ENCODE results near the gene TMEM273.
A peak's percentile ranks its signal among the peaks of the same experiment; 100 is the strongest.

The TMEM273 gene

DNA sequence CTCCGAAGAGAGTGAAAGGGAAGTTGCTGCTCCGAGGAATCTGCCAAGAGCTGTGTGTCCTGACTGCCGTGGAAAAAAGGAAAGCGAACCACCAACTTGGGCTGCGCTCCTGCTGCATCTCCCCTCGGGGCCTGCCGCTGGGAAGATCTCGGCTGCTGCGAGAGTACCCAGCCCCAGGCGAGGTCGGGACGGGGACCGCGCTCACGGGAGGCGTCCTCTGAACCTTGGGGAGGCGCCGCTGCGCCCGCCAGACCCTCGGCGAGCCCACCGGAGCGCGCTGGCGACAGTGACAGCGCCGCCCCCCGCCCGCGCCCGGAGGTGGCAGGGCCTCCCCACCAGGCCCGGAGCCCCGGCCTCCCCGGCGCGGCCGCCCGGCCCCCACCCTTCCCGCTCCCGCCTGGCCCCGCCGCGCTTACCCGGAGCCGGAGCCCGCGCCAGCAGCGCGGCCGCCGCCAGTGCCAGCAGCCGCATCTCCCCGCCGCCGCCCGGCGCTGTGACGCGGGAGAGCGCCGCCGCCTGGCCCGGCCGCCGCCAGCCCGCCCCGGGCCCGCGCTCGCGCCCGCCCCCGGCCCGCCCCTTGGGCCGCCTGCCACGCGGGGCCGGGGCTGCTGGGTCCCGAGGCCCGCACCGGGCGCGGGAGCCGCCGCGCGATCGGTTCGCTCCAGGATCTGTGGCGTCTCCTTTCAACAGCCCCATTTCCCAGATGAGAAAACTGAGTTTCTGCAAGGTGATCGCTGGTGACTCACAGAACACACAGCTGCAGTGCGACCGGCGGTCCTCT, 73.0 kb downstream of the TMEM273 start, which contains the start of gene VSTM4:
Gene VSTM4, minus strand, starts transcription at position 508 of the 781 bp plus-strand sequence. Its CDS starts 37 bp downstream, at position 471.
- DNase-seq (ENCODE audit: low read depth), result no peak

DNA sequence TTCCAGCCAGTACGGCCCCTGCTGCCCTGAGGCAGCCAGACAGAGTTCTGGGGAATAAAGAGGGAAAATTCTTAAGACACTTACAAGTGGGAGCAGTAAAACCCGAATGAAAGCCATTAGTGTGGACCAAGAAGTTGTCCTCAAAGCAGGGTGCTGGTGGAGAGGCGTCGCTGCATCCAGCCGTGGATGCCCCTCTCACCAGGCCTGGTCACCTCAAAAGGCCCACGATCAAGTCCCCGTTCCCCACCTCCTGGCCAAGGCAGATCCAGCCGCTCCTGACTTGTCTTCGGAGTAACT, 73.5 kb downstream of the TMEM273 start:
- DNase-seq (ENCODE audit: low read depth), result no peak

DNA sequence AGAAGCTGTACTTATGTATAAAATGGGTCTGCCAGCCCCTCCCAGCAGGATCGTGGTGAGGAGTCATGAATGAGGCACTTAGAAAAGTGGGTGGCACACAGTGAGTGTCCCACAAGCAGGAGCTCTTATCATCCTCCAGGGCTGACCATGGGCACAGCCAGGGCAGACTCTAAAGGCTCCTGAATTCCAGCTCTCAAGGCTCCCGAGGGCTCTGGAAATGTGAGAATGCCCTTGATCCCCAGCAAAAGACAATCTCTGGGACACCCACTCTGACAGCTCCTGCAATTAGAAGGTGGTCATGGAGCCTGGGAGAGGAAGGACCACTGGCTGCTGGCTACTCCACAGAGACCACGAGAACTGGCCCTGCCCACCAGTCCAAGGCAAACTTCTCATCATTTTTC, 74.5 kb downstream of the TMEM273 start:
- no peak for DNase-seq (ENCODE audit: low read depth)

DNA sequence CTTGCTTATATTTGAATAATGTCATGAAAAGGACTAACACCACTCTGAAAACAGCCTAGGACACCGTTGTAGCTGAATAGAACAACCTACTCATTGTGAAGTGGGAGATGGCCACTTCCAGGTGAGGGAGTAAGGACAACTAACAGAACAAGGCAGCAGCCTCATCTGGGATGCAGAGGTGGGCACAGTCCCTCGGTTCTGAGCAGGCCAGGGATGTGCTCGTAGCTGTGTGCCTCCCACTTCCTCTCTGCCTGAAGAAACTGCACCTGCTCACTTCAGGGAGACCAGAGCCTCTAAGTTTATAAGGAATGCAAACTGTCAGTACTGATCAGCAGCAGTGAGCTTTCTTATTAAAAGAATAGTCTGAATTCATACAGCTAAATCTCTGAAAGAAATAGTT, 75.3 kb downstream of the TMEM273 start:
- DNase-seq (ENCODE audit: low read depth), result no peak

DNA sequence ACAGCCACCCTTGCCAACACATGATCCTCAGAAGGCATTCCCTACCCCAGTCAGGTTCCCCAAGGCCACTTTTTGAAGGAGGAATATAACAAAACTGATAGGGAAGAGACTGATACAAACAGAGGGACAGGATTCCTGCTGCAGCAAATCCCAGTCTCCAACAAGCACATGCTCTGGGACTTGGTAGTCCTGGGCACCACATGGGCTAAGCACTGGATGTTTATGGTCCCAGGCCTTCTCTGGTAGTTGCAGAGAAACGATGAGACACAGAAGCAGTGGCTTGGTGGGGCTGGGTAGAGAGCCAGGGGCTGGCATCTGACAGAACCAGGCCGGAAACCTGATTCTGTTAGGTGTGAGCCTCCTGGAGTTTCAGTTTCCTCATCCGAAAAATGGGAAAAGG, 76.1 kb downstream of the TMEM273 start:
- no peak for DNase-seq (ENCODE audit: low read depth)

DNA sequence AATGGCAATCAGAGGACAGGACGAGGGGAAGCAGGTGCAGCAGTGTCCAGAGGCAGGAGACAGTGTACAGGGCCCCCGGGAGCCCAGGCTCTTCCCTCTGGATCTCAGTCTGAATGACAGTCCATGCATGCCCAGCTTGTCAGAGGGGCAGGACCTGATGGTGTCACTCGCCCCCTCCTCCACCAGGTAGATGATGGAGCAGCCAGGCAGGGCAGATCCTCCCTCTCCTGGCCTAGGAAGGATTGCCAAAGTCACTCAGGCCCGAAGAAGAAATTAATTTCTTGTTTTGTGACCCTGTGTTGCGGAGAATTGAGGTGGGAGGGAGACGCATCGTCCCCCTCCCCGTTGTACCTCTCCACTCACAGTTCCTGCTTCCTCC, 76.9 kb downstream of the TMEM273 start:
- DNase-seq (ENCODE audit: low read depth), result no peak

DNA sequence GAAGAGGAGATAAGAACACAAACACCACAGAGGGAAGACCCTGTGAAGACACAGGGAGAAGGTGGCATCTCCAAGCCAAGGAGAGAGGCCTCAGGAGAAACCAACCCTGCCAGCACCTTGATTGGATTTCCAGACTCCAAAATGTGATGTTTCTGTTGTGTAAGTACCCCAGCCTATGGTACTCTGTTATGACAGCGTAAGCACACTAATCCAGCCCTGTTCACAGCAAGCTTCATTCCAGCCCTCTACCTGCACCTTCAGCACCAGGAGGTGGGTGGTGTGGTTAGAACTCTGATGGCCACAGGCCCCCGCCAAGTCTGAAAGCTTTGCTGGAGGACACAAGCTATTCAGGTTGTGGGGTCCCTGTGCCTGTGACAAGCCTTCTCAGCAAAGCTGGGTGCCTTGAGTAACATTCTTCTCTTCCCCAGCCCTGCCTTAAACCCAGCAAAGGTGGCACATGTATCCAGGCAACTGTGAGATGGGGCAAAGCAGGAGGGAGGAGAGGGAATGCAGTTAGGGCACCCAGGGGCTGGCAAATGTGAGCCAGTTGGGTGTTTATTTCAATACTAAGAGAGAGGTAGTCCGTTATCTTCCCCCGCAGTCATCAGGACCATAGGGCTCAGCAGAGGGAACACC, 77.4 kb downstream of the TMEM273 start:
- DNase-seq (ENCODE audit: low read depth), result no peak

DNA sequence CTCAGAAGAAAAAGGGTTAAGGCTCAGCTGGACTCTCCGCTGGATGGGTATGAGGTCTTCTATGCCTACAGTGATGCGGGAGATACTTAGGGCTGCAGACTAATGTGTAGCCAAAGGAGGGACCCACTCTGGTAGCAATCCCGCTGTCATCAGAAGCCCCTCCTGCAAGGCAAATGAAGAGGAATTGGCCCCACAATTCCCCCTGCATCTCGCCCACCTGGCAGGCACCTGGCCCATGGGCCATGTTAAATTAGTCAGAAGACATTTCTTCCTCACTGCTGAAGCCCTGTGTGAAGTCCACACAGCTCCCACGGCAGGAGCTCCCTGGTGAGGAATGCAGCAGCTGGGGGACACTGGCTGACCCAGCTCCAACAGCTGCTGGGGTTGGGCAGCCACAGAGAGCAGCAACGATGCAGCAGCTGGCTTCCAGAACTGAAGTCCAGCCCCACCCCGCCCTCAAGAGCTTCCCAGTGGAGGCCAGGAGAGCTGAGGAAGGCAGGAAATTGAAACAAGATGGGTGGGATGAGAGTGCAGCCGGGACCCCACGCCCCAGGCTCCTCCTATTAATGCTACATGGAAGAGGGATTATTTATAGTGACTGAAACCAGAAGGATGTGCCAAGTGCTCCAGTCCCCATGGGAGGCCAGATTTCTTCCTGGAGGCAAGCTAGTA, 78.4 kb downstream of the TMEM273 start:
- peak; percentile 41 for DNase-seq (ENCODE audit: low read depth)

DNA sequence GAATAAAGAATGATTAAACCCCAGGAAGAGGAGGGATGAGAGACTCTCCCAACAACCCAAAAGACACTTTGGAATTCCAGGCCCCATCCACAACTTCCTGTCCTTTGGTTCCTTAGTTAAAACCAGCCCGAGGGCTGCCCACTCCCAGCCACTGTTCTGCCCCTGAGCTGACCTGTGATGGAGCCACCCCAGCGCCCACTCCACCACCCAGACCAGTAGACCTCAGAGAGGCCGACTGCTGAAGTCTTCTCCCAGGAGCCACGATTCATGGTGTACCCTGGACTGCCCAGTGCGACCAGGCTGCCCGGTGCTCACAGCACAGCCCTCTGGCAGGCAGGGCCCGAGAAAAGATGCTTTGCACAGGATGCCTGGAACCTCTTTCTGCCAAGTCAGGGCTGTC, 79.5 kb downstream of the TMEM273 start:
- DNase-seq (ENCODE audit: low read depth), result no peak

DNA sequence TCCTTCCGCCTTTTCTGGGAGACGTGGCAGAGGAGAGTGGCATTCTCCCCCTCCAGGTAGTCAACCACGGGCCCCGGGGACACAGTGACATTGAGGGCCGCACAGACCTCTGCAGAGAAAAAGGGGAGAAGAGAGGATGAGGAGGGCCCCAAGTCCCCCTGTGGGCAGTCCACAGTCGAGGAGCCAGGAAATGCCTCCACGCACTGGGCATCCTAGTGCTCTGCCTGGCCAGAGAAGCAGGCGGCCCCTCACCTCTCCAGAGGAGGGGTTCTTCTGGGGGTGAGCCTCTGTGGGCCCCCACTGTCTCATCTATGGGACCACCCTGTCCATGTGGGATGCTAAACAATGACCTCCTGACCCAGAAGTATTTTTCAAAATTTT, 80.3 kb downstream of the TMEM273 start:
- no peak for DNase-seq (ENCODE audit: low read depth)

DNA sequence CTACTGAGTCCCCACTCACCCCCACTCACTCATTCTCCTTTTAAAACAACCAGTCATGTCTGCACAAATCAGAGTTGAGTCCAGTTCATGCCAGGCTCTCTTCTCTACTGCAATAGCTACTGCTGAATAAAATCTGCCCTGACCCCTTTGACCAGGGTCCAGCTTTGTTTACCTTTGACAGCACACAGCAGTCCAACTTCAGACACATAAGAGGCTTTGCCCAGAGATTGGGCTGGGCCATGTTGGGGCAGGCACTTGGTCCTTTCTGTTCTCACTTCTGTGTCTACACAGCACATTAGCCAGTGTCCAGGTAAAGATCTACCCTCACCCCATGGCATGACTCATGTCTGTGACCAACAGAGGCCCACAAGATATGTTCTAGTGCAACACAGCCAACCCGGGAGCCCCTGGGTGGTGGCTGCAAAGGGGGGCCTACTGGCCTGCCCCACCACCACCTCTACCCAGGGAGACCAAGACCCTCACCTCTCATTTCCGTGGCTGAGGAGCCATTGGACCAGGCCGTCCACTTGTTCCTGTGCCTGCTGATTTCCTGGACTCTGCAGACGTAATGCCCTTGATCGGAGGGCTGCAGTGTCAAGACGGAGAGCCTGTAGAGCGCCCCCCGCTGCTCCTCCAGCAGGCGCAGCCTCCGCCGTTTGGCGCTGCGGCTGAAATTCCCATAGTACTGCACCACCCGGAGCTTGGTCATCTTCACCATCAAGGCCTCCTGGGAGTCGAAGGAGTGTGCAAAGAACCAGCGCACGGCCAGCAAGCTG, 80.9 kb downstream of the TMEM273 start:
- DNase-seq (ENCODE audit: low read depth), result no peak

DNA sequence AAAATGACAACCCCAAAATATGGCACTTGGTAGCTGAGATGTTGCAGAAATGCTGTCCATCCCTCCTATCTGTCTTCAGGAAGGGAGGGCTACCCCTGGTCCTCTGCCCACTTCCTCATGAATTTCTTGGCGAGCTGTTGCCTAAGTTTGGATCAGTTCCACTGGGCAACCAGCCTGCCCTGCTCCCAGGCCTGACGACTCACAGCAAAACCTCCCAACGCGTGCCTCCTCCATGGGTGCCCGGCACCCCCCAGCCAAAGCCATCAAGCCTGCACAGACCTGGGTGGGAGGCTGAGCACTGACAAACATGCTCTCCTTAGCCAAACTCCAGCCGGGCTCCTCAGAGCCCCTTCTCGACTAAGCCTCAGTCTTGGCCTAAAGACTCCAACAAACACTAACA, 81.7 kb downstream of the TMEM273 start:
- DNase-seq (ENCODE audit: low read depth), result no peak

DNA sequence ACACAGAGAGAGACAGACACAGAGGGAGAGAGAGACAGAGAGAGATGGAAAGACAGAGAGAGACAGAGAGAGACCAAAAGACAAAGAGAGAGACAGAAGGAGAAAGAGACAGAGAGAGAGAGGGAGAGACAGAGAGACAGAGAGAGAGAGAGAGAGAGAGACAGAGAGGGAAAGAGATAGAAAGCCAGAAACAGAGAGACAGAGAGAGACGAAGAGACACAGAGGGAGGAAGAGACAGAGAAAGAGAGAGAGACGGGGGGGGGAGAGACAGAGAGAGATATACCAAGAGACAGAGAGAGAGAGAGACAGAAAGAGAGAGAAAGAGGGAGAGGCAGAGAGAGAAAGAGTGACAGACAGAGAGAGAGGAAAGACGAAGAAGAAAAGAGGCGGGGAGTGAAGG, 83.1 kb downstream of the TMEM273 start:
- no peak for DNase-seq (ENCODE audit: low read depth)

All from stromal cell of bone marrow (primary cell).